Adipose tissue (tissue), 3 donors: Measurements from ENCODE around the gene OFD1. TPM values are rescaled to one million over a fixed set of nuclear protein-coding genes. Genes with fewer than 3 reads are reported as not detected.
"Not testable (repeated sequence)": the region's sequence is repeated elsewhere in the genome, so short reads cannot be mapped to it uniquely, and the experiment has no call there.

Experiments
- H3K27ac ChIP-seq: one replicate; pipeline ENCODE4 v1.5.1; 2013; ENCODE audit warnings: low read depth, low read length
- WGBS, 3 donors: extraction: QIAGEN DNeasy Blood & Tissue Kit; methylation state at CpG; one replicate each; pipeline ENCODE4 v1.1.7; 2013; 5-methylcytosine and 5-hydroxymethylcytosine counted together
- polyA plus RNA-seq, 3 donors: library from polyadenylated mRNA; stranded (reverse); fragments of 200-250 nt; gene quantifications; one replicate each; pipeline ENCODE4 v1.2.3, GENCODE V29; 2013
- donor health status: healthy with polysubstance abuse.
- donor health status: Bipolar disorder and iron deficiency.
- donor health status: healthy.

OFD1 gene
- polyA plus RNA-seq, 3 donors, result 8.6 to 24.1 (median 9.3) TPM

GRCh38 chrX:13700380-13700779 is 34.2 kb upstream of the OFD1 start:
- 28 to 71% (median 64%) methylated on average over 4 of the region's 4 CpGs for WGBS, 3 donors
- no peak overlapping the region for H3K27ac ChIP-seq

GRCh38 chrX:13702111-13702789 is 32.3 kb upstream of the OFD1 start:
- H3K27ac ChIP-seq, result no peak overlapping the region
- WGBS, 3 donors, result 40 to 80% (median 74%) methylated on average over 5 of the region's 5 CpGs

GRCh38 chrX:13703135-13703534 is 31.4 kb upstream of the OFD1 start:
- H3K27ac ChIP-seq, result no peak overlapping the region
- 32 to 90% (median 79%) methylated on average over 3 of the region's 3 CpGs for WGBS, 3 donors

GRCh38 chrX:13703589-13703988 is 31.0 kb upstream of the OFD1 start:
- 49 to 79% (median 56%) methylated on average over 3 of the region's 3 CpGs for WGBS, 3 donors
- no peak overlapping the region for H3K27ac ChIP-seq

GRCh38 chrX:13711141-13711540 is 23.4 kb upstream of the OFD1 start:
- WGBS, 3 donors, result 70 to 80% (median 76%) methylated on average over 4 of the region's 4 CpGs
- no peak overlapping the region for H3K27ac ChIP-seq

- WGBS, 3 donors, result 92 to 96% (median 95%) methylated on average over 9 of the region's 9 CpGs
- H3K27ac ChIP-seq, result no peak overlapping the region
Measured at GRCh38 chrX:13716455-13716854, 18.1 kb upstream of the OFD1 start.

- WGBS, 3 donors, result 82 to 96% (median 85%) methylated on average over 6 of the region's 6 CpGs
- H3K27ac ChIP-seq, result no peak overlapping the region
Measured at GRCh38 chrX:13716905-13717304, 17.6 kb upstream of the OFD1 start.

- no peak overlapping the region for H3K27ac ChIP-seq
- WGBS, 3 donors, result 52 to 83% (median 53%) methylated on average over 7 of the region's 7 CpGs
Measured at GRCh38 chrX:13717700-13718472, 16.7 kb upstream of the OFD1 start.

GRCh38 chrX:13719192-13719856 is 15.2 kb upstream of the OFD1 start:
- no peak overlapping the region for H3K27ac ChIP-seq
- 74 to 93% (median 88%) methylated on average over 3 of the region's 3 CpGs for WGBS, 3 donors

GRCh38 chrX:13721371-13721770 is 13.2 kb upstream of the OFD1 start:
- 59 to 83% (median 81%) methylated on average over 4 of the region's 4 CpGs for WGBS, 3 donors
- H3K27ac ChIP-seq, result no peak overlapping the region

- no peak overlapping the region for H3K27ac ChIP-seq
- 27 to 51% (median 34%) methylated on average over 7 of the region's 7 CpGs for WGBS, 3 donors
Measured at GRCh38 chrX:13721819-13722519, 12.6 kb upstream of the OFD1 start.

- not testable (repeated sequence) for H3K27ac ChIP-seq
- WGBS, 3 donors, result 71 to 92% (median 83%) methylated on average over 6 to 9 of the region's 9 CpGs
Measured at GRCh38 chrX:13724878-13725277, 9.7 kb upstream of the OFD1 start.

- 79 to 90% (median 82%) methylated on average over 2 of the region's 2 CpGs for WGBS, 3 donors
- H3K27ac ChIP-seq, result not testable (repeated sequence)
Measured at GRCh38 chrX:13726583-13726982, 8.0 kb upstream of the OFD1 start.

- 77 to 96% (median 90%) methylated on average over 1 of the region's 1 CpG for WGBS, 3 donors
- not testable (repeated sequence) for H3K27ac ChIP-seq
Measured at GRCh38 chrX:13730523-13730922, 4.0 kb upstream of the OFD1 start.

GRCh38 chrX:13732246-13733067 is 2.1 kb upstream of the OFD1 start:
- H3K27ac ChIP-seq, result no peak overlapping the region
- WGBS, 3 donors, result 35 to 67% (median 53%) methylated on average over 7 of the region's 7 CpGs

- WGBS, 3 donors, result 12 to 34% (median 18%) methylated on average over 4 of the region's 4 CpGs
- no peak overlapping the region for H3K27ac ChIP-seq
Measured at GRCh38 chrX:13733506-13733905, 1.0 kb upstream of the OFD1 start.

- H3K27ac ChIP-seq, result no peak overlapping the region
- WGBS, 3 donors, result 62 to 79% (median 79%) methylated on average over 6 of the region's 6 CpGs
Measured at GRCh38 chrX:13741695-13742094, 7.1 kb downstream of the OFD1 start.
